SK-N-SH treated with all-trans-retinoic acid at 6 μM for 48 hours (cell line): ENCODE results near the gene KCNH1.
"Not testable (repeated sequence)": the region's sequence is repeated elsewhere in the genome, so short reads cannot be mapped to it uniquely, and the experiment has no call there.

ENCODE experiments used
- BACH2 ChIP-seq: fragments of 250-450 bp; sonication (Bioruptor Pico); IDR thresholded peaks from 2 replicates; pipeline ENCODE4 v1.9.0; 2021; ENCODE audit warnings: mild to moderate bottlenecking, borderline replicate concordance
- OSR1 ChIP-seq: fragments of 250-450 bp; sonication (Bioruptor Pico); IDR thresholded peaks from 2 replicates; pipeline ENCODE4 v1.8.0; 2022; ENCODE audit warnings: moderate library complexity, mild to moderate bottlenecking, inconsistent platforms
- ZFP3 ChIP-seq: fragments of 250-450 bp; sonication (Bioruptor Pico); IDR thresholded peaks from 2 replicates; pipeline ENCODE4 v1.5.0; 2020; ENCODE audit warnings: mild to moderate bottlenecking, moderate library complexity
- TF ChIP-seq, protein P1 (sequence below): fragments of 250-450 bp; sonication (Bioruptor Pico); IDR thresholded peaks from 2 replicates; pipeline ENCODE4 v1.5.1; 2020; ENCODE audit warnings: low read depth, mild to moderate bottlenecking, moderate library complexity
- TF ChIP-seq, protein P2 (sequence below): fragments of 250-450 bp; sonication (Bioruptor Pico); IDR thresholded peaks from 2 replicates; pipeline ENCODE4 v1.8.0; 2020; ENCODE audit warnings: mild to moderate bottlenecking, moderate library complexity, borderline replicate concordance

DNA sequence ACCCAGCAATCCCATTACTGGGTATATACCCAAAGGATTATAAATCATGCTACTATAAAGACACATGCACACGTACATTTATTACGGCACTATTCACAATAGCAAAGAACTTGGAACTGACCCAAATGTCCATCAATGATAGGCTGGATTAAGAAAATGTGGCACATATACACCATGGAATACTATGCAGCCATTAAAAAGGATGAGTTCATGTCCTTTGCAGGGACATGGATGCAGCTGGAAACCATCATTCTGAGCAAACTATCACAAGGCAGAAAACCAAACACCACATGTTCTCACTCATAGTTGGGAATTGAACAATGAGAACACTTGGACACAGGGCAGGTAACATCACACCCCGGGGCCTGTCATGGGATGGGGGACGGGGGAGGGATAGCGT is 52.5 kb downstream of the KCNH1 start:
- TF ChIP-seq, protein P1, sequence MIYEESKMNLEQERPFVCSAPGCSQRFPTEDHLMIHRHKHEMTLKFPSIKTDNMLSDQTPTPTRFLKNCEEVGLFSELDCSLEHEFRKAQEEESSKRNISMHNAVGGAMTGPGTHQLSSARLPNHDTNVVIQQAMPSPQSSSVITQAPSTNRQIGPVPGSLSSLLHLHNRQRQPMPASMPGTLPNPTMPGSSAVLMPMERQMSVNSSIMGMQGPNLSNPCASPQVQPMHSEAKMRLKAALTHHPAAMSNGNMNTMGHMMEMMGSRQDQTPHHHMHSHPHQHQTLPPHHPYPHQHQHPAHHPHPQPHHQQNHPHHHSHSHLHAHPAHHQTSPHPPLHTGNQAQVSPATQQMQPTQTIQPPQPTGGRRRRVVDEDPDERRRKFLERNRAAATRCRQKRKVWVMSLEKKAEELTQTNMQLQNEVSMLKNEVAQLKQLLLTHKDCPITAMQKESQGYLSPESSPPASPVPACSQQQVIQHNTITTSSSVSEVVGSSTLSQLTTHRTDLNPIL (CRISPR knock-in tag) = not testable (repeated sequence)
- TF ChIP-seq, protein P2, sequence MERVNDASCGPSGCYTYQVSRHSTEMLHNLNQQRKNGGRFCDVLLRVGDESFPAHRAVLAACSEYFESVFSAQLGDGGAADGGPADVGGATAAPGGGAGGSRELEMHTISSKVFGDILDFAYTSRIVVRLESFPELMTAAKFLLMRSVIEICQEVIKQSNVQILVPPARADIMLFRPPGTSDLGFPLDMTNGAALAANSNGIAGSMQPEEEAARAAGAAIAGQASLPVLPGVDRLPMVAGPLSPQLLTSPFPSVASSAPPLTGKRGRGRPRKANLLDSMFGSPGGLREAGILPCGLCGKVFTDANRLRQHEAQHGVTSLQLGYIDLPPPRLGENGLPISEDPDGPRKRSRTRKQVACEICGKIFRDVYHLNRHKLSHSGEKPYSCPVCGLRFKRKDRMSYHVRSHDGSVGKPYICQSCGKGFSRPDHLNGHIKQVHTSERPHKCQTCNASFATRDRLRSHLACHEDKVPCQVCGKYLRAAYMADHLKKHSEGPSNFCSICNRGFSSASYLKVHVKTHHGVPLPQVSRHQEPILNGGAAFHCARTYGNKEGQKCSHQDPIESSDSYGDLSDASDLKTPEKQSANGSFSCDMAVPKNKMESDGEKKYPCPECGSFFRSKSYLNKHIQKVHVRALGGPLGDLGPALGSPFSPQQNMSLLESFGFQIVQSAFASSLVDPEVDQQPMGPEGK = not testable (repeated sequence)
- not testable (repeated sequence) for TF ChIP-seq BACH2; ZFP3; OSR1 (CRISPR knock-in tag)
